Ovary (tissue), 3 donors: ENCODE data around the gene LILRA1.
"Not testable (repeated sequence)": the region's sequence is repeated elsewhere in the genome, so short reads cannot be mapped to it uniquely, and the experiment has no call there.

ENCODE experiments used
- CTCF ChIP-seq, 3 donors: fragments of 450-650 bp in 2 of 3; fragments of 200-600 bp in 1 of 3; IDR thresholded peaks; one replicate each; pipeline versions ENCODE4 v1.5.1 to v1.8.0; 2016 to 2022; ENCODE audit warnings: antibody characterized with exemption in 3 of 3, mild to moderate bottlenecking in 1 of 3
- EP300 ChIP-seq: sonication (generic); formaldehyde crosslinking; IDR thresholded peaks from one replicate; pipeline ENCODE4 v1.6.1; 2017; ENCODE audit warnings: antibody characterized with exemption
- POLR2A ChIP-seq: fragments of 450-650 bp; IDR thresholded peaks from one replicate; pipeline ENCODE4 v1.6.1; 2017; ENCODE audit warnings: antibody characterized with exemption, mild to moderate bottlenecking, moderate library complexity
- donor health status: DM: no; HTN: no; CAD: no.

DNA sequence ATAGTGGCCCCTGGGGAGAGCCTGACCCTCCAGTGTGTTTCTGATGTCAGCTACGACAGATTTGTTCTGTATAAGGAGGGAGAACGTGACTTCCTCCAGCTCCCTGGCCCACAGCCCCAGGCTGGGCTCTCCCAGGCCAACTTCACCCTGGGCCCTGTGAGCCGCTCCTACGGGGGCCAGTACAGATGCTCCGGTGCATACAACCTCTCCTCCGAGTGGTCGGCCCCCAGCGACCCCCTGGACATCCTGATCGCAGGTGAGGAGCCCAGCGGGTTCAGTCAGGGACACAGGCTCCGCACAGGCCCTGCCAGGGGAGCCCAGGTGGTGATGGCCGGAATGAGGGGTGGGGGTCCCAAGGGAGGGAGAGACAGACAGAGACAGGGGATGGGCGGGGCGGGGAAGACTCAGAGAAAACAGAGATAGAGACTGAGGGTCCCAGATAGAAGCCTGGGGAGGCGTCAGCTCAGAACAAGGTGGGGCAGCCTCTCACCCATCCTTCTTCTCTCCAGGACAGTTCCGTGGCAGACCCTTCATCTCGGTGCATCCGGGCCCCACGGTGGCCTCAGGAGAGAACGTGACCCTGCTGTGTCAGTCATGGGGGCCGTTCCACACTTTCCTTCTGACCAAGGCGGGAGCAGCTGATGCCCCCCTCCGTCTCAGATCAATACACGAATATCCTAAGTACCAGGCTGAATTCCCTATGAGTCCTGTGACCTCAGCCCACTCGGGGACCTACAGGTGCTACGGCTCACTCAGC, 2.4 kb downstream of the LILRA1 start:
- not testable (repeated sequence) for TF ChIP-seq CTCF (IDR thresholded peaks at IDR 0.05); POLR2A; EP300
